ENCODE data around the gene TFDP2. TPM values are rescaled to one million over a fixed set of nuclear protein-coding genes. Genes with fewer than 3 reads are reported as not detected.
A peak's percentile ranks its signal among the peaks of the same experiment; 100 is the strongest.

TFDP2 gene
- total RNA-seq, 2 donors from 2014 or later, result 102 to 128 TPM

DNA sequence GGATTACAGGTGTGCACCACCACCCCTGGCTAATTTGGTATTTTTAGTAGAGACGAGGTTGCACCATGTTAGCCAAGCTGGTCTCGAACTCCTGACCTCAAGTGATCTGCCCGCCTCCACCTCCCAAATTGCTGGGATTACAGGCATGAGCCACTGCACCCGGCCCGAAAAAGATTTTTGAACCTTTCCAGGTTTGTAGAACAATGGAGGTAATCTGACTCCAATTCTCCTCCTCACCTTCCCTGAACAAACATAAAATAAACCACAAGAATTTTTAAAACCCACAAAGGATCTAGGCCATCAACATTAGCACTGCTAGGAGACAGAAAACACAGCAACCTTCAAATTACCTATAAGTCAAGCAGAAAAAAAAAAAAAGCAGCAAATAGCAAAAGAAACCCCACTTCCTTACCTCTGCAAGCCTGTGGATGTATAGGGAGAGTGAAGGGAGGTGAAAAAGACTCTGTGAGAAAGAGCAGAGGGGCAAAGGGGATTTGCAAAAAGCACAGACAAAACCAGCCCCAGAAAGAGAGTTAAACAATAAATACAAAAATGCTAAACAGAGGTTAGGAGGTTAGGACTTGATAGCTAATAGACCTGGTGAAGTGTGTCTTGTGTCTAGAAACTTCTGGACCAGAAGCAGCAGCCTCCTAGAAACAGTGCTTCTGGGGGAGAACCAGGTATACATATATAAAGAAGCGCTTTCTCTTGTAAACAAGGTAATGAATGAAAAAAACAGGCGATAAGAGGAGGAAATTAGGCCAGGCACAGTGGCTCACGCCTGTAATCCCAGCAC is 32.1 kb downstream of the TFDP2 start:
- intact Hi-C loops (cut with DNase I), result no loop called here
- WGBS, result 60% methylated on average over 8 of the region's 8 CpGs
- H3K27ac ChIP-seq, result peak overlapping the region; percentile 35 to 43

DNA sequence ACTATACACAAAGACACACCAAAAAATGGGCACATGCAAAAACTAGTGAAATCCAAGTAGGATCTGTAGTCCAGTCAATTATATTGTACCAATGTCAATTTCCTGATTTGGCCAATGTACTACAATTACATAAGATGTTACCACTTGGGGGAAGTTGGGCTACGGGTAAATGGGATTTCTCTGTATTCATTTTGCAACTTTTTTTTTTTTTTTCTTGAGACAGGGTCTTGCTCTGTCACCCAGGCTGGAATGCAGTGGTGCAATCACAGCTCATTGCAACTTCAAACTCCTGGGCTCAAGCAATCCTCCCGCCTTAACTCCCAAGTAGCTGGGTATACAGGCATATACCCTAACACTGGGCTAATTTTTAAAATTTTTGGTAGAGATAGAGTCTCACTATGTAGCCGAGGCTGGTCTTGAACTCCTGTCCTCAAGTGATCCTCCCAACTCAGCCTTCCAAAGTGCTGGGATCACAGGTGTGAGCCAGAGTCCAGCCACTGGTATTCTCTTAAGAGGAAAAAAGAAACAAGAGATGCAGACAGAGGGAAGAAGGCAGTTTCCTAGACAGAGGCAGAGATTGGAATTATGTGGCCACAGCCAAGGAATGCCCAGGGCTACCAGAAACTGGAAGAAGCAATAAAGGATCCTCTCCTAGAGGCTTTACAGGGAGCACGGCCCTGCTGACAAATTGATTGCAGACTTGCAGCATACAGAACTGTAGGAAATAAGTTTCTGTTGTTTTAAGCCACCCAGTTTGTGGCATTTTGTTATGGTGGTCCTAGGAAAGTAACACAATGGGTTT is 33.3 kb downstream of the TFDP2 start:
- H3K27me3 ChIP-seq (replicated peaks; ENCODE audit: insufficient read depth), result no peaks in the 10 kb centered on the region
- no peak overlapping the region for H3K27ac ChIP-seq
- no peaks in the 10 kb centered on the region for H3K36me3 ChIP-seq
- no peaks in the 10 kb centered on the region for H3K4me1 ChIP-seq (replicated peaks)
- DNase-seq (ENCODE audit: low spot score), result no peak
- WGBS, result 91% methylated on average over 4 of the region's 4 CpGs
- no peaks in the 10 kb centered on the region for H3K9me3 ChIP-seq
- intact Hi-C loops (cut with DNase I), result no loop called here
- no peak overlapping the region for H3K4me3 ChIP-seq
- TF ChIP-seq POLR2A (IDR thresholded peaks at IDR 0.05) (no peak), POLR2AphosphoS5 (IDR thresholded peaks at IDR 0.05) (no peak)
- TF ChIP-seq, protein P1, sequence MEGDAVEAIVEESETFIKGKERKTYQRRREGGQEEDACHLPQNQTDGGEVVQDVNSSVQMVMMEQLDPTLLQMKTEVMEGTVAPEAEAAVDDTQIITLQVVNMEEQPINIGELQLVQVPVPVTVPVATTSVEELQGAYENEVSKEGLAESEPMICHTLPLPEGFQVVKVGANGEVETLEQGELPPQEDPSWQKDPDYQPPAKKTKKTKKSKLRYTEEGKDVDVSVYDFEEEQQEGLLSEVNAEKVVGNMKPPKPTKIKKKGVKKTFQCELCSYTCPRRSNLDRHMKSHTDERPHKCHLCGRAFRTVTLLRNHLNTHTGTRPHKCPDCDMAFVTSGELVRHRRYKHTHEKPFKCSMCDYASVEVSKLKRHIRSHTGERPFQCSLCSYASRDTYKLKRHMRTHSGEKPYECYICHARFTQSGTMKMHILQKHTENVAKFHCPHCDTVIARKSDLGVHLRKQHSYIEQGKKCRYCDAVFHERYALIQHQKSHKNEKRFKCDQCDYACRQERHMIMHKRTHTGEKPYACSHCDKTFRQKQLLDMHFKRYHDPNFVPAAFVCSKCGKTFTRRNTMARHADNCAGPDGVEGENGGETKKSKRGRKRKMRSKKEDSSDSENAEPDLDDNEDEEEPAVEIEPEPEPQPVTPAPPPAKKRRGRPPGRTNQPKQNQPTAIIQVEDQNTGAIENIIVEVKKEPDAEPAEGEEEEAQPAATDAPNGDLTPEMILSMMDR (IDR thresholded peaks at IDR 0.05), result no peak

More for the DNA sequence above, 32.1 kb downstream of the TFDP2 start:
- Histone ChIP-seq H3K27me3 (replicated peaks; ENCODE audit: insufficient read depth) (no peaks in the 10 kb centered on the region), H3K36me3 (no peaks in the 10 kb centered on the region), H3K4me1 (replicated peaks) (no peaks in the 10 kb centered on the region), H3K9me3 (no peaks in the 10 kb centered on the region), H3K4me3 (no peak overlapping the region)
- no peak for DNase-seq (ENCODE audit: low spot score)
- TF ChIP-seq, protein P1 (IDR thresholded peaks at IDR 0.05), result no peak
- no peak for TF ChIP-seq POLR2A (IDR thresholded peaks at IDR 0.05)
- TF ChIP-seq POLR2AphosphoS5 (IDR thresholded peaks at IDR 0.05), result peak; percentile 58

DNA sequence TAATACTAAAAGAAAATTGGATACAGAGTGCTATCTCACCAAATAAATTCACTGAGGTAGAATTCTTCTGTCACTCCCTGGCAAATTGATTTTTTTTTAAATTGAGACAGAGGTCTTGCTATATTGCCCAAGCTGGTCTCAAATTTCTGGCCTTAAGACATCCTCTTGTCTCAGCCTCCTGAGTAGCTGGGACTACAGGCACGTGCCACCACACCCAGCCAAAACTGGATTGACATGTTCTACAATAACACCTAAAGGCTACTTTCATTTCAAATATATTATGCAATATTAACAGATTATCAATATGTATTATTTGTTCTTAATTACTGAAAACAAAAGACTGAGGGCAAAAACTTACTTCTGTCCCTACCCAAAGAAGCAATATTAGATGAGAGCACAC is 36.7 kb downstream of the TFDP2 start:
- no peak for DNase-seq (ENCODE audit: low spot score)
- Histone ChIP-seq H3K36me3 (no peaks in the 10 kb centered on the region), H3K9me3 (no peaks in the 10 kb centered on the region), H3K4me3 (no peak overlapping the region), H3K4me1 (replicated peaks) (no peaks in the 10 kb centered on the region), H3K27me3 (replicated peaks; ENCODE audit: insufficient read depth) (no peaks in the 10 kb centered on the region), H3K27ac (no peak overlapping the region)
- WGBS, result 68% methylated on average over 1 of the region's 1 CpG
- intact Hi-C loops (cut with DNase I), result no loop called here
- TF ChIP-seq, protein P1 (IDR thresholded peaks at IDR 0.05), result no peak
- TF ChIP-seq POLR2A (IDR thresholded peaks at IDR 0.05), result no peak
- TF ChIP-seq POLR2AphosphoS5 (IDR thresholded peaks at IDR 0.05), result no peak

DNA sequence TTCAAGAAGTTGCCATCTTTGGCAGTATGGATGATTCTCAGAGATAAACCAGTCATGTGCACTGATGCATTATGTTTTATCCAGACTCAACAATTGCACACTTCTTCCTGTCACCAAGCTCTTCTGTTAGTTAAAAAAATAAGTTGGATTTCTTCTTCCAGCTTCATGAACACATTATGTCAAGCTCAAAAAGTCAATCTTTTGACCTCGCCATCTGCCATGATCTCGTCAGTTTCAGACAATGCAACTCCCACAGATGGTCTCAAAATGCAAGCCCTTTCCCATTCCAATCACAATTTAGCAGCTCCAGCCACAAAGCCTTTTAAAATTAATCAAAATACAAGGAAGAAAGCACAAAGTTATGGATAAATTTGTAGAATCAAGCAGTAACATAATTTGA is 42.8 kb downstream of the TFDP2 start:
- no peak for DNase-seq (ENCODE audit: low spot score)
- H3K27me3 ChIP-seq (replicated peaks; ENCODE audit: insufficient read depth), result no peaks in the 10 kb centered on the region
- no peaks in the 10 kb centered on the region for H3K36me3 ChIP-seq
- 68% methylated on average over 2 of the region's 2 CpGs for WGBS
- H3K27ac ChIP-seq, result no peak overlapping the region
- intact Hi-C loops (cut with DNase I), result no loop called here
- no peak overlapping the region for H3K4me3 ChIP-seq
- no peaks in the 10 kb centered on the region for H3K4me1 ChIP-seq (replicated peaks)
- no peaks in the 10 kb centered on the region for H3K9me3 ChIP-seq
- no peak for TF ChIP-seq POLR2AphosphoS5 (IDR thresholded peaks at IDR 0.05)
- TF ChIP-seq POLR2A (IDR thresholded peaks at IDR 0.05), result no peak
- TF ChIP-seq, protein P1 (IDR thresholded peaks at IDR 0.05), result no peak
